GM18858 (cell line): Measurements from ENCODE around the gene ALDH3B2.
"Not testable (repeated sequence)": the region's sequence is repeated elsewhere in the genome, so short reads cannot be mapped to it uniquely, and the experiment has no call there.

Source experiments
- ATAC-seq: cut with Tn5 transposase; IDR thresholded peaks from one replicate; pipeline ENCODE4 v1.9.1; 2021; ENCODE audit not compliant: unreplicated experiment

Gene ALDH3B2

DNA sequence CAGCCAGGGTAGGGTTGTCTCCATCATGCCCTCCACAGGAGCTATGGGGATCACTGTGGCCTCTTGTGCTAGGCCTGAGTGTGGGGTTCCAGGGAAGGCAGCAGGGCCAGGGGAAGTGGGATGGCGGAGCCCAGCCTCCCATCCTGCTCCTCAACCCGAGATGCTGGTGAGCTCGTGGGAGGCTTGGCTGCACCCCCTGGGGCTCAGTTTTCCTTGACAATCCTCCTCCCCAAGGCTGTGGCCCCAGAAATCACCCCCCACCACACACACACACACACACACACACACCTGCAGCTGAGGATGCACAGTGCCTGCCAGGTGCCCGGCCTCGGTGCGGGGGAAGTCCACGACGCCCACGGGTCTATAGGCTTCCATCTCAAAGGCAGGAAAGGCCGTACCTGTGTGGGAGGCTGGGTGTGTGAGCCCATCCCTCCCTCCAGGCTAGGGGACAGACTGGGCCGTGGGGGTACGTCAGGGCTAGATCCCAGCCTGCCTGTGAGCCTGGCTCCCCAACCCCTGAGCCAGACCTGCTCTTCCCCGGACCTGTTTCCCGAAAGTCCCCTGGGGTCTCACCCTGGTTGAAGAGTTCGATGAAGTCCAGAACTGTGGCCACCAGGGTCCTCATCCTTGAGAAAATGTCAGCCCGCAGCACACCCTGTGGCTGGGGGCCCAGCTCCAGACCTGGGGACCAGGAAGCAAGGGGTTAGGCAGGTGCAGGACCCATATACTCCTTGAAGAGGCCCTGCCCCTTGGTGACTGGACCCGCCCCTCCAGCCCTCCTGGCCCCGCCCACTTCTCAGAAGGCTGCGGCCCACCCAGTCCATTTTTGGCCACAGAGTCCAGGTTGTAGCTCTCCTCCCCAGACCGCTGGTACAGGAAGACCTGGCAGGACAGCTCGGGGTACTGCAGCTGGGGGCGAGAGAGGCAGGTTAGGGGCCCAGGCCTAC, 29.7 kb downstream of the ALDH3B2 start:
- ATAC-seq, result no peak

DNA sequence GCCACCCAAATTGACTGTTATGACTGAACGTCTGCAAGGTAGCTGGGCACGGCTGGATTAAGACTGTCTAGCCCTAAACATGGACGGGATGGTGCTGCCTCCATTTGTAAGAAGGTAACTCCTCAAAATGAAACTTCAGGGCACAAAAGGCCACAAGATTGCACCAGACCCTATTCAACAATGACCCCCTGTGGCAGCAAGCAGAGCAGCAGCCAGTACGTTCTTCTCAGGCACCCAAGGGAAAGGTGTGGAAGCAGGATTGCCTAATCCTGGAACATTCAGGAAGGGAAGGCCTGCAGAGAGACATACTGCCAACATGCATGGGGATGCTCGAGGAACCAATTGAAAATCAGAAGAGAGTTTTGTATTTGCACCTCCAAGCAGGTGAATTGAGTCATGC, 30.4 kb downstream of the ALDH3B2 start:
- no peak for ATAC-seq

DNA sequence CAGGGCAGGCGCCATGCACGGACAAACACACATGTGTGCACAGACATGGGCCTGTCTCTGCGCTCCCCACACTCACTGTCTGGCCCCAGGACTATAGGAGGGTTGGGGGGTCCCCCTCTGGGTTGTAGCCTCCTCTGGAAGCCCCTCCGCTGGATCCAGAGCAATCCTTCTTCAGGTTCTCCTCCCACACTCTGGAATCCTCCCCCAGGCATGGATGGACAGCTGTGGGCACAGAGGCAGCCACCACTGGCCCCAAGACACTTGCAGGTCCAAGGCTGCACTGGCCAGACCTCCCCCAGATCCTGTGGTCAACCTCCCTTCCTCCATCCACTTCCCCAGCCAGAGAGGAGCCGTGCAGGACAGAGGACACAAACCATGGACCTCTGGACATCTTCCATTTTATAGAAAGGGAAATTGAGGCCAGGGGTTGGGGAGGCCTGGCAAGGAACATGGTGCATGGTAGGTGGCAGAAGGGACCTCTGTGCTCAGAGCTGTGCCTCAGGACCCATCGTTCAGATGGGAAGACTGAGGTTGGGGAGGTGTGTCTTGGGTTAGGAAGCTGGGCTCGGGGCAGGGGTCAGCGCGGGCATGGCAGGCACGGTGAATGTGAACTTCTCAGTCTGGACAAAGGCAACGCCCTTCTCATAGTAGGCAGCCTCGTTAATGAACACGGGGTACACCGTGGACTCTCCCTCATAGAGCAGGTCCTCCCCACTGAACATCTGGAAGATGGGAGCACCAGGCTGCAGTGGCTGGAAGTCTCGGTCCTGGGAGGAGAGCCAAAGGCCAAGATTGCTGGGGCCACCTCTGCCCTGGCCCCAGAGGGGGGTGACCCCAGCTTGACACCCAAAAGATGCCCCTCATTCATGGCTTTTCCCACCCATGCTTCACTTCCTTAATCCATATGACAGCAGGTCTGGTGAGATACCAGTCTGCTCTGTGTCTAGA, 32.0 kb downstream of the ALDH3B2 start:
- no peak for ATAC-seq

- no peak for ATAC-seq
Measured at GRCh38 chr11:67641338-67642172, 32.9 kb downstream of the ALDH3B2 start.

GRCh38 chr11:67640758-67641337, 33.6 kb downstream of the ALDH3B2 start:
- ATAC-seq, result no peak

- no peak for ATAC-seq
Measured at GRCh38 chr11:67640021-67640757, 34.2 kb downstream of the ALDH3B2 start.

- no peak for ATAC-seq
Measured at GRCh38 chr11:67639438-67639859, 35.0 kb downstream of the ALDH3B2 start, which contains the start of gene TBX10. TBX10 (minus strand) TSS chr11:67639763; CDS start chr11:67639472, 291 bp downstream.

GRCh38 chr11:67638535-67639437, 35.6 kb downstream of the ALDH3B2 start:
- no peak for ATAC-seq

GRCh38 chr11:67637441-67637840, 37.0 kb downstream of the ALDH3B2 start:
- ATAC-seq, result not testable (repeated sequence)

DNA sequence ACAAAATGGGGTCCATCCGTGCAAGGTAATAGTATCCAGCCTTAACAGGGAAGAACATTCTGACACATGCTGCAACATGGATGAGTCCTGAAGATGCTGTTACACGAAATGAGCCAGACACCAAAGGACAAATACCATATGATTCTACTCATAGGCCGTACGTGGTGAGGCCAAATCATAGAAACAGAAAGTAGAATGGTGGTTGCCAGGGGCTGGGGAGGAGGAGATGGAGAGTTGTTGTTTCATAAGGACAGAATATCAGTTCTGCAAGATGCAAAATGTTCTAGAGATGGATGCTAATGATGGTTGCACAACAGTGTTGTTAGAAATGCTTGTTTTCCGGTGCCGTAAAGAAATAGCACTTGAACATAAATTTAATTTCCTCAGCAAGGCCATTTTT, 37.5 kb downstream of the ALDH3B2 start:
- ATAC-seq, result no peak

DNA sequence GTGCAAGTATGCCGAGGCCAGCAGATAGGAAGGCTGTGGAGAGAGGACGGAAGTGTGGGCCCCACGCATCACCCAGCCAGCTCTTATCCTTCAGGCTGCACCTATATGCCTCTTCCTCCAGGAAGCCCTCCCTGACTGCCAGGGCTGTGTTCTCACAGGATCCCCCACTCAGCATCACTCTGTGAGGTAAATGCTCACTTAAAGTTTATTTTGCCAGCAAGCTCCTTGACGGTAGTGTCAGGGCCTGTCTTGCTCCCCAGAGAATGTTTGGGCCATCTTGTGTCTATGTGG, 39.2 kb downstream of the ALDH3B2 start:
- ATAC-seq, result no peak

DNA sequence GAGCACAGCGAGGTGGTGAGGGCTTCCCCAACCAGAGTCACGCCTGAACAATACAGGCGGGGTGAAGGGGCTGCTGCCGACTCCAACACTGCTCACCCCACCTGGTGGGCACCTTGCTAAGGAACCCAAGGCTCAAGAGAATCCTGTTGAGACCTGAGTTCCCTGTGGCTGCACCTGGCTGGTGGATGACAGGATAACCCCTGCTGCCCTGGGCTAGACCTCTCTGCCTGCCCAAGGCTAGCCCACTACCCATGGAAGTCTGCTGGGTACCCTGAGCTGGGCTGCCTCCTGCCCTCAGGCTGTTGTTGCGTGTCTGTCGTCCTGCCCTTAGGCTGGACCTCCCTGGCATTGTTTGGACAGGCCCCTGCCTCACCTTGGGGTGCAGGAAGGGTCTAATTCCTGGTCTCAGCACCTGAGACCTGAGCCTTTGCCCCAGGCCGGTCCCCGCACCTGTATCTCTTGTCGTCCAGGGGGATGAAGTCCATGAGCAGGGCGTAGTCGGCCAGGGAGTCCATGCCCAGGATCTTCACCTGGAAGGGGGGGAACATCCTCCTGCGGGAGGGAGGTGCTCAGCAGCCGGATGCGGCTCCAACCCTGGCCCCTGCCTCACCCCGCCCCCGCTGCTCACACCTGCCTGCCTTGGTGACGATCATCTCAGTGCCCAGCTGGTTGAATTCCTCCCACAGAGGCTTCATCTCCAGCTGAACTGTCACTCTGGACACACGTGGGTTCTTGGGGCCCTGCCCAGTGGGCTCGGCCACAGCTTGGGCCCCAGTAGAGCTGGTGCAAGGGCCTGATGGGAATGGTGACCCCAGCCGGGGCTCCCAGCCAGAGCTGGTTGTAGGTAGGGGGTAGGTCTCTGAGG, 39.8 kb downstream of the ALDH3B2 start:
- no peak for ATAC-seq

GRCh38 chr11:67633758-67634365, 40.6 kb downstream of the ALDH3B2 start:
- ATAC-seq, result no peak

- ATAC-seq, result no peak
Measured at GRCh38 chr11:67632982-67633755, 41.3 kb downstream of the ALDH3B2 start.

DNA sequence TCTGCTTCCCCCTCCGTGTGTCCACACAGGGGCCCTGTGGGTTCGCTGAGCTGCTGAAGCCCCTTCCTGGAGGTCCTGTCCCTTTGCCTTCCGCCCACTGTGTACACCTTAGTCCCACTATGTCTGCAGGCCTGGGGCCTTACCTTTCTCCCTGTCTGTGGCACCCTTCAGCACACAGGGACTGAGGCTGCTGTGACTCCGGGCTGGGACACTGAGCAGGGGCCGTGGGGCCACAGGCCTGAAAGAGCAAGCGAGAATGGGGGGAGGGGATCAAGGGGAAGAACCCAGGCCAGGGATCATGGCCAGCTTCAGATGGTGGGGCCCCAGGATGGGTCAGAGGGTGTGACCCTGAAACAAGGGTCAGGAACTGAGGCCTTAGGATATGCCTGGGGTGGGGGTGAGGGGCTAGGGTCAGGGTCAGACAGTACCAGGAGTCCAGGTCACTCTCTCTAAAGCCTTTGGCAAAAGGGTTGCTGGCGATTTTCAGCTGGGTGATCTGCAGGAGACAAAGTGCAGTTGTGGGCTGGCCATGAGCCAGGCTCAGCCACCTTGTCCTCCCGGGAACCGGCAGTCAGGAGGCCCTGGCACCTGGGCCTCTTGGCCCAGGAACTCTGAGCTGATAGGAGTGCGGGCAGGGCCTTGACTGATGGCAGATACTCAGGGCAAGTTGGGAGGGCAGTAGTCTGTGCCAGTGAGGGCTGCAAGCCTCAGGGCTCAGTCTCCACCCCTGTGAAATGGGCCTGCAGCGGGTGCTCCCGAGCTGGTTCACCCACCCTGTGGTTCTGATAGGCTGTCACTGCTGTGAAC, 42.0 kb downstream of the ALDH3B2 start:
- ATAC-seq, result no peak

- ATAC-seq, result no peak
Measured at GRCh38 chr11:67631853-67632174, 42.6 kb downstream of the ALDH3B2 start.
